ENCODE data around the gene BICC1.

Gene BICC1

DNA sequence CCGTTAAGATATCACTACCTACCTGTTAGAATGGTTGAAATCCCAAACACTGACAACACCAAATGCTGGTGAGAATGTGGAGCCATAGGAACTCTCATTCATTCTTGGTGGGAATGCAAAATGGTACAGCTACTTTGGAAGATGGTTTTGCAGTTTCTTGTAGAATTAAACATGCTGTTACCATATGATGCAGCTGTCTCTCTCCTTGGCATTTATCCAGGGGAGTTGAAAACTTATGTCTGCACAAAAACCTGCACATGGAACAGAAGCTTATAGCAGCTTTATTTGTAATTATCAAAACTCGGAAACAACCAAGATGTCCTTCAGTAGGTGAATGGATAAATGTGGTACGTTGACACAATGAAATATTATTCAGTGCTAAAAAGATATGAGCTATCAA lies 199.5 kb downstream of the BICC1 start:
- Histone ChIP-seq H4K20me1 (ENCODE audit: insufficient read depth) (no peaks in the 10 kb centered on the region), H2AFZ (ENCODE audit: low read depth) (no peak overlapping the region), H3K79me2 (ENCODE audit: insufficient read depth, low read depth) (no peaks in the 10 kb centered on the region), H3K27ac (no peak overlapping the region), H3K9ac (no peak overlapping the region), H3K4me2 (no peak overlapping the region), H3K36me3 (ENCODE audit: insufficient read depth) (no peaks in the 10 kb centered on the region), H3K4me3 (IDR thresholded peaks at IDR 0.05; ENCODE audit: insufficient read depth, low read depth, low read length) (no peak overlapping the region), H3K4me1 (ENCODE audit: low read depth, poor library complexity, severe bottlenecking) (no peaks in the 10 kb centered on the region), H3K27me3 (ENCODE audit: insufficient read depth, low read depth) (no peaks in the 10 kb centered on the region)
- TF ChIP-seq CTCF (conservative IDR thresholded peaks at IDR 0.05; ENCODE audit: low read depth, low read length) = no peak

- Histone ChIP-seq H3K27ac (no peak overlapping the region), H3K4me3 (IDR thresholded peaks at IDR 0.05; ENCODE audit: insufficient read depth, low read depth, low read length) (no peak overlapping the region), H3K4me1 (ENCODE audit: low read depth, poor library complexity, severe bottlenecking) (no peaks in the 10 kb centered on the region), H2AFZ (ENCODE audit: low read depth) (no peak overlapping the region), H3K79me2 (ENCODE audit: insufficient read depth, low read depth) (no peaks in the 10 kb centered on the region), H4K20me1 (ENCODE audit: insufficient read depth) (no peaks in the 10 kb centered on the region), H3K36me3 (ENCODE audit: insufficient read depth) (no peaks in the 10 kb centered on the region), H3K4me2 (no peak overlapping the region), H3K9ac (no peak overlapping the region), H3K27me3 (ENCODE audit: insufficient read depth, low read depth) (no peaks in the 10 kb centered on the region)
- no peak for TF ChIP-seq CTCF (conservative IDR thresholded peaks at IDR 0.05; ENCODE audit: low read depth, low read length)
These were observed 200.3 kb downstream of the BICC1 start for GRCh38 chr10:58712982-58713381.

DNA sequence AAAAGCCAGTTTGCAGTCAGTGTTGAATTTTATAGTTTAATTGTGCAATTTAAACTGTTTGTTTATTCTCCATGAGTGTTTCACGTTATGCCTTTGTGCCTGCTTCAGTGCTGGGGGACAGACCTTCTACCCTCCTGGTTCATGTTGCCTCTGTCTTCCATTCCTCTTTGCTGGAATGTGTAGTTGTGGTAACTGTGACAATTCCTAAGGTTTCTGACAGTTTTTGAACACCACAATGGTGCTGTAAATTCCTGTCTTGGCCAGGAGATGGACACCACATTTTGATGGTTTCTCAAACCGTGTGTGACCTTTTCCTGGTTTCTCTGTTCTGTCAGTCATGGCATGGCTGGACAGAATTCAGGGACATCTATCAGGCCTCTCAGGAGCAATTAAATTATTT lies 201.7 kb downstream of the BICC1 start:
- Histone ChIP-seq H2AFZ (ENCODE audit: low read depth) (no peak overlapping the region), H3K9ac (no peak overlapping the region), H4K20me1 (ENCODE audit: insufficient read depth) (no peaks in the 10 kb centered on the region), H3K4me1 (ENCODE audit: low read depth, poor library complexity, severe bottlenecking) (no peaks in the 10 kb centered on the region), H3K27ac (no peak overlapping the region), H3K79me2 (ENCODE audit: insufficient read depth, low read depth) (no peaks in the 10 kb centered on the region), H3K27me3 (ENCODE audit: insufficient read depth, low read depth) (no peaks in the 10 kb centered on the region), H3K4me3 (IDR thresholded peaks at IDR 0.05; ENCODE audit: insufficient read depth, low read depth, low read length) (no peak overlapping the region), H3K36me3 (ENCODE audit: insufficient read depth) (no peaks in the 10 kb centered on the region), H3K4me2 (no peak overlapping the region)
- no peak for TF ChIP-seq CTCF (conservative IDR thresholded peaks at IDR 0.05; ENCODE audit: low read depth, low read length)

GRCh38 chr10:58715061-58715460 lies 202.4 kb downstream of the BICC1 start:
- Histone ChIP-seq H3K9ac (no peak overlapping the region), H3K4me2 (no peak overlapping the region), H3K79me2 (ENCODE audit: insufficient read depth, low read depth) (no peaks in the 10 kb centered on the region), H3K27ac (no peak overlapping the region), H3K36me3 (ENCODE audit: insufficient read depth) (no peaks in the 10 kb centered on the region), H2AFZ (ENCODE audit: low read depth) (no peak overlapping the region), H3K4me3 (IDR thresholded peaks at IDR 0.05; ENCODE audit: insufficient read depth, low read depth, low read length) (no peak overlapping the region), H3K4me1 (ENCODE audit: low read depth, poor library complexity, severe bottlenecking) (no peaks in the 10 kb centered on the region), H3K27me3 (ENCODE audit: insufficient read depth, low read depth) (no peaks in the 10 kb centered on the region), H4K20me1 (ENCODE audit: insufficient read depth) (no peaks in the 10 kb centered on the region)
- no peak for TF ChIP-seq CTCF (conservative IDR thresholded peaks at IDR 0.05; ENCODE audit: low read depth, low read length)

DNA sequence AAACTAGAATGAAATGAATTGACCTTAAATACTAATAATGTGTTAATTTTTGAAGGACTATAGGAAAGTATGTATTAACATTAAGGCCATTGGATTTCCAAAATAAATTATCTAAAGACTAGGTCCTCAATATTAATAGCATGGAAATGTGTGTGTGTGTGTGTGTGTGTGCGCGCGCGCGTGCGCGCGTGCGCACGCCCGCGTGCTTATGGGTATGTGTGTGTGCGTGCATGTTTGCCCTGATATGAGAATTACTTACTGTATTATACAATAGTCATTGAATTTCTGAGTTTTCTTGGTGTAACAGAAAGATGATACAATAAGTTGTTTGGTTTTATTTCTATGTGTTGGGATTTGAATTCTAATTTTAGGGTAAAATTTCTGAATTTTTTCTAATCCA lies 205.9 kb downstream of the BICC1 start:
- H3K36me3 ChIP-seq (ENCODE audit: insufficient read depth) = no peaks in the 10 kb centered on the region
- H3K79me2 ChIP-seq (ENCODE audit: insufficient read depth, low read depth) = no peaks in the 10 kb centered on the region
- no peak overlapping the region for H2AFZ ChIP-seq (ENCODE audit: low read depth)
- no peaks in the 10 kb centered on the region for H3K4me1 ChIP-seq (ENCODE audit: low read depth, poor library complexity, severe bottlenecking)
- no peaks in the 10 kb centered on the region for H3K27me3 ChIP-seq (ENCODE audit: insufficient read depth, low read depth)
- H3K4me3 ChIP-seq (IDR thresholded peaks at IDR 0.05; ENCODE audit: insufficient read depth, low read depth, low read length) = no peak overlapping the region
- H3K4me2 ChIP-seq = no peak overlapping the region
- no peaks in the 10 kb centered on the region for H4K20me1 ChIP-seq (ENCODE audit: insufficient read depth)
- no peak overlapping the region for H3K9ac ChIP-seq
- TF ChIP-seq CTCF (conservative IDR thresholded peaks at IDR 0.05; ENCODE audit: low read depth, low read length) = no peak
- no peak overlapping the region for H3K27ac ChIP-seq

All from KMS-11 (cell line).